ENCODE results near the gene HOXC10.
A peak's percentile ranks its signal among the peaks of the same experiment; 100 is the strongest.

The HOXC10 gene

DNA sequence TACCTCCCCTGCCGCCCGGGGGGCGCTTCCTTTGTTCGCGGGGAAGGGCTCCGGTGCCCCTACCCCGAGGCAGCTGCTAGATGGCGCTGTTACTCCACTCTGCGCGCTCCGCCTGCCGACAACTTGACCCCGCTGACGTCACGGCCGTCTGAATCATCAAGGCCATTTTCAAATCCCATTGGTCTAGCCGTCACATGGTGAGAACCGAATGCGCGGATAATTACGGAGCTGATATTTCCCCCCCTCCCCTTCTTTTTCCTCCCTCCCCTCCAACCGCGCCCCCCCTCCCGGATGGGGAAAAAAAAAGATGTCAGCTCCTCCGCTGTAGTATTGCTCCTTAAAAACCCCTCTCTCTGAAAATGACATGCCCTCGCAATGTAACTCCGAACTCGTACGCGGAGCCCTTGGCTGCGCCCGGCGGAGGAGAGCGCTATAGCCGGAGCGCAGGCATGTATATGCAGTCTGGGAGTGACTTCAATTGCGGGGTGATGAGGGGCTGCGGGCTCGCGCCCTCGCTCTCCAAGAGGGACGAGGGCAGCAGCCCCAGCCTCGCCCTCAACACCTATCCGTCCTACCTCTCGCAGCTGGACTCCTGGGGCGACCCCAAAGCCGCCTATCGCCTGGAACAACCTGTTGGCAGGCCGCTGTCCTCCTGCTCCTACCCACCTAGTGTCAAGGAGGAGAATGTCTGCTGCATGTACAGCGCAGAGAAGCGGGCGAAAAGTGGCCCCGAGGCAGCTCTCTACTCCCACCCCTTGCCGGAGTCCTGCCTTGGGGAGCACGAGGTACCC lies at the start of gene HOXC10:
HOXC10 (plus strand) TSS at position 246 of the 791 bp plus-strand sequence; CDS start at position 360, 114 bp downstream.
- peak; percentile 87 for DNase-seq

DNA sequence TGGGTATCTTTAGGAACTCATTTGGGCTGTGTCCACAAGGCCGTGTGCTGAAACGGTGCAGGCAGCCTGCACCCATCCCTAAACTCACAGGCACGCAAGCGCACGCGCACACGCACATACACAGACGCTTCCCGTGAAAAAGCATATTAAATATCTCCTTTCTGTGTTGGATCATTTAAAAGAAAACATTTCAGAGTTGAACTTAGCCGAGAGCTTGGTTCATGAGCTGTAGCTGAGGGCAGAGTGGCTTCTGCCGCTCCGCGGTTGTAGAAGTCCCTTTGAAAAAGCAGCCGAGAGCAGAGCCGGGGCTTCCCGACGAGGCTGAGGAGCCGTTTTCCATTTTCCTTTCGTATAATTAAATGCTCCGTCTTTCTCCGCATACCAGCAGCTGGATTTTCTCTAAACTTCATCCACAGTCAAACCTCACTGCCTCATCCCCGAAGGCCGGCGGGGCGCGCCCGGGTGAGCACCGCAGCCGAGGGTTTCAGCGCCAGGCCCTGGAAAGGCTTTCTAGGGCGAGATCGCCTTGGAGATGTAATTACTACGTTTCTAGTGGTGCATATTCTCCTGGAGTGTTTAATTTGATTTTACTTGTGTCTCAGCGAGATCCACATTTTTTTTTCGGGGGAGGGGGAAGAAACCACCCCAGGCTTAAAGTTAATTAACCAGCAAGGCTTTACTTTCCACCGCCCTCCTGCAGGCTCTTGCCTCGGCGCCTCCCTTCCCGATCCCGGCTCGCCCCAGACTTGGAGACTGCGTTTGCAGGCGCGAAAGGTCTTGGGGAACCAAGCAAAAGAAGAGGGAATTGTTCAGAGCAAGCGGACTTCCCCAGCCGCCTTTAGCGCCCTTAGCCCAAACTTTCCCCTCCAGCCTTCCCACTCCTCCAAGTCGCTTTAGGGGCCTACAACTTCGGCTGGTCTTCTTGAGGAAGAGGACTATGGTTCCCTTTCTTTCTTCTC lies 49.3 kb upstream of the HOXC10 start:
- no peak for DNase-seq

DNA sequence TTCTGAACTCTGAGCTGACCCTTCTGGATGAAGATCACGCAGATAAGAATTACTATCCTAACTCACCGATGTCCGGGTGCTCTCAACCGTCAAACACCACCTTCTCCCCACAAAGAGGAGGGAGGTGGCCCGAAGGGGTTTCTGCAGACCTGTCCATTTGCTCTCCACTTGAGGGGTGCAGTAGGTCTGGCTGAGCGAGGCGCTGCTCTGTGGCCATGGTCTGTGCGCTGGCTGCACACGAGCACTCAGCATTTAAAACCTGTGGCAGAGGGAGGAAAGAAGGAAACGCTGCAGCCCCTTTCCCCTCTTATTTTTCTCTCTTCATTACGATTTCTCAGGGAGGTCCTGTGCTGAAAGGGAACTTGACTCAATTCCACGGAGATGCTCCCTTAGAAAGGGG lies 47.8 kb upstream of the HOXC10 start:
- DNase-seq = no peak

DNA sequence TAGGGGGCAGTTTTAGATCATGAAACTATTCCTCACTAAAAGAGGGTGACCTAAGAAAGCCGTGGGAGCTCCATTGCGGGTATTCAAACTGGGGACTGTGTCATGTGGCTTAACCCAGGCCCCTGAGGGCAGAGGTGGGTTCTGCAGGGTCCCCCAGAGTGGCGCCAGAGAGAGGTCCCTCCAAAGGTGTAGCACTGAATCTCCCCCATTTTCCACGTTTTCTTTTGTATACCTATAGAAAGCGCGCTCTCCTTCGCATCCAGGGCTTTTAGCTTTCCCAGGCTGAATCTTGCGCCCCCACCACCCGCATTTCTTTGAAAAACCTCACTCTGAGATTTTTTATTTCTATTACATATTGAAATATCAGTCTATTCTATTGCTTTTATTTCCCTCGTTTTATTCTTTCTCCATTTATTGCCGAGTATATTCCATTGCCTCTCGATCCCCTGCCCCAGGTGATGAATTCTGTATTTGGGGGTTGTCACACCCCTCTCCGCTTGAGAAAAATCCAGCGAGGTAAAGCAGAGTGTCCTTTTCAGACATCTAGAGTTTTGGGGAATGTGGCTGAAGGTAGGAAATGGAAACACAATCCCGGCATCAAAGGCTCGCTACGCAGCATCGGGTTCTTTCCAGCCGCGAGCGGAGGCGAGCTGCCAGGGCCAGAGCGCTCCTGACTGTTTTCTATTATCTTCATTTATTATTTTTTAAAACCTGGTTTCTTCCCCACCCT lies 47.2 kb upstream of the HOXC10 start:
- no peak for DNase-seq

DNA sequence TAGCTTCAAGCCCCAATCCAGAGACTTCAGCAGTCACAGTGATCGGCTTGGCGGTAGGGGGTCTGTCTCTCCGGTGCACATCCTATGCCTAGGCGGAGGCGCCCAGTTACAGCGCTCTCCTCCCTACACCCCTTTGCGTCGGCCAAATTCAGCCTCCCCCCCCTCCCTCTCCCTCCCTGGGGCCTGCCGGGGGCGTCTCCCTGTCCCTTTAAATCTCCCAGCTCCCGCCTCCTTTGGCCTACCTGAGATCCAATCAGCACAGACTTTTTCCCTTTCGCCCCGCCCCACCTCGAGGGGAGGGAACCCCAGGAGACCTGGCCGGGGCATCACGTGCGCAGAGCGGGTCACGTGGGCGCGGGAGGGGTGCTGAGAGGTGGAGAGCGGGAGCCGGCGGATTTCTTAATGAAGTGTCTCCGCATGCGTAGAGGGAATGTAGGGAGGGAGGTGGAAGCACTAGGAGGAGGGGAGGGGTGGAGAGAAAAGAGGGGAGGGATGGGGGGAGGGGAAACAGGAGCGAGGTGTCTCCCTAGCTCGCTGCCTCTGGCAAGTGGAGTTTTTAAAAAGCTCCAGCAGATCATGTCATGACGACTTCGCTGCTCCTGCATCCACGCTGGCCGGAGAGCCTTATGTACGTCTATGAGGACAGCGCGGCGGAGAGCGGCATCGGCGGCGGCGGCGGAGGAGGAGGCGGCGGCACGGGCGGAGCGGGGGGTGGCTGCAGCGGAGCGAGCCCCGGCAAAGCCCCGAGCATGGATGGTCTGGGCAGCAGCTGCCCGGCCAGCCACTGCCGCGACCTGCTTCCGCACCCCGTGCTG lies 46.4 kb upstream of the HOXC10 start, which contains the start of gene HOXC13:
HOXC13 (plus strand) TSS at position 506 of the 815 bp plus-strand sequence; CDS start at position 582, 76 bp downstream.
- DNase-seq = no peak

DNA sequence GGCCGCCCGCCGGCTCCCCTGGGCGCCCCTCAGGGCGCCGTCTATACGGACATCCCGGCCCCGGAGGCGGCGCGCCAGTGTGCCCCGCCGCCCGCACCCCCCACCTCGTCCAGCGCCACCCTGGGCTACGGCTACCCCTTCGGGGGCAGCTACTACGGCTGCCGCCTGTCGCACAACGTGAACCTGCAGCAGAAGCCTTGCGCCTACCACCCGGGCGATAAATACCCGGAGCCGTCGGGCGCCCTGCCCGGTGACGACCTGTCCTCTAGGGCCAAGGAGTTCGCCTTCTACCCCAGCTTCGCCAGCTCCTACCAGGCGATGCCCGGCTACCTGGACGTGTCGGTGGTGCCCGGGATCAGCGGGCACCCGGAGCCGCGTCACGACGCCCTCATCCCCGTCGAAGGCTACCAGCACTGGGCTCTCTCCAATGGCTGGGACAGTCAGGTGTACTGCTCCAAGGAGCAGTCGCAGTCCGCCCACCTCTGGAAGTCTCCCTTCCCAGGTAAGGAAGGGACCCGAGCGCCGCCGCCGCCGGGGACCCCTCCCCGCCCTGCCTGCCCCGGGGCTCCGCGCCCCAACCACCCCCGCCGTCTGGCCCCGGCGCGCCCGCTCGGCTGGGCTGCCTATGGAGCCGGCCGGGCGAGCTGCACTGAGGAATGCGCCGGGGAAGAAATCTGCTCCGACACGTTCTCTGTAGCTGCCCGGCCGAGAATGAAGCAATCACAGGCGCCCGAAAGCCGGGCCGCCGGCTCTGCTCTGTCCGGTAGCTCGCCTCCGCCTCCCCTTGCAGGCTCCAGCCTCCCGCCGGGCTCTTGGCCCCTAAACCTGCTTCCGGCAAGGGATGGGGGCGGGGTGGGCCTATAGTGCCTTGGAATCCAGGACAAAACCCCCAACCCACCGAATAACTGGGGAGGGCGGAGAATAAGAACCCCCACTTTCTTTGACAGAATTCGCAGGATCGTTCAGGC lies 45.5 kb upstream of the HOXC10 start:
- no peak for DNase-seq

DNA sequence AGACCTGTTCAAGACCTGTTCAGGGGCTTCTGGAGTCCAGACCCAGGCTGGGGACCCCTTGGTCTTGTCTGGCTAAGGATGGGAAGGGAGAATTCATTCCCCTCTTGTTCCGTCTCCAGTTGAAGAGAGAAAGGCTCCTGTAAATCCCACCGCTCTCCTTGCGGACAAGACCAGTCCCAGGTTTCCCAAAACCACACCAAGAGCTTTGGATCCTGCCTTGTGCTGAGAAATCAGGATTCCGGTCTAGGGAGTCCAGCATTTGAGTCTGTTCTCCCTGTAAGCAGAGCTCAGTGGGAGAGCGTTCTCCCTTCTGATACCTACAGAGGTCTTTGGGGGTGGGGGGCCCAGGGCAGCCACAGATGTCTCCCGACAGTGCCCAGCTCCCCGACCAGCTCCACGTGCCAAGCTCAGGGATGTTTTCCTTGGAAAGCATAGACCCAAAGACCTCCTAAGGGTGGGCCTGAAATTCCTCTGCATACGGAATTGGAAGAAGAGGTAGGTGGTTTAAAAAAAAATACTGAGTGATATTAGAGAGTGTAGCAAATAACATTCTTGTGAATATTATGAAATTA lies 44.4 kb upstream of the HOXC10 start:
- DNase-seq = no peak

DNA sequence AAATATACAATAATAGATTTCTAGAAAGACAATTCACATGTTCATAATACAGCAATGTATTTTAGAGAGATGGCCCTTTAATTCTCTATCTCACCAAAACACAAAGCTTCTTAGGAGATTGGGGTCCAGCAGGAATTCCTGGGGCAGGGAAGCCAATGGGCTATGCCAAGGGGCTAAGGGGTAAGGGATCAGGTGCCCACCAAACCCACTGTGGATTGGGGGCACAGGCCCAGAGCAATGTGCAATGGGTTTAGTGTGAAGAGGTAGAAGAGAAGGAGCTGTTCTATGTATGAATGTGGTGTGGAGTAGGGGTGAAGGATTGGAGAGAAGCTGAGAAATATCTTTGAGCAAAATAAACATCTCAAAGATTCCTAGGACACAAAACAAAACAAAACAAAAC lies 43.8 kb upstream of the HOXC10 start:
- DNase-seq = no peak

DNA sequence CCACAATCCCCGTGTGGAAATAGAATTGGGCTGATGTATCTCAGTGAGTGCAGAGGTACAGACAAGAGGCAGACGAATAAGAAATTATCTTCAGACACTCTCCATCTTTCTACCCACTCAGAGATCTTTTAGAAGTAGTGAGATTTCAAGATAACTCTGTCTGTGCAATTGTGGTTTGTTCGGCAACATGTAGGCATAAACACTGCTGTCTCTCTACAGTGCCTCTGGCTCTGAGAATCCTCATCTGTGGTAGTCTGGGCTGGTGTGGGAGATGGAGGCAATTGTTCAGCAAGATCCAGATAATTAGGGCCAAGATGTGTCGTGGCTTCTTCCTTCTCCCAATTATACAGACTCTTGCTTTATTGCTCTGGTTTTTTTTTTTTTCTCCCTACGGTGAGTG lies 43.2 kb upstream of the HOXC10 start:
- DNase-seq = no peak

DNA sequence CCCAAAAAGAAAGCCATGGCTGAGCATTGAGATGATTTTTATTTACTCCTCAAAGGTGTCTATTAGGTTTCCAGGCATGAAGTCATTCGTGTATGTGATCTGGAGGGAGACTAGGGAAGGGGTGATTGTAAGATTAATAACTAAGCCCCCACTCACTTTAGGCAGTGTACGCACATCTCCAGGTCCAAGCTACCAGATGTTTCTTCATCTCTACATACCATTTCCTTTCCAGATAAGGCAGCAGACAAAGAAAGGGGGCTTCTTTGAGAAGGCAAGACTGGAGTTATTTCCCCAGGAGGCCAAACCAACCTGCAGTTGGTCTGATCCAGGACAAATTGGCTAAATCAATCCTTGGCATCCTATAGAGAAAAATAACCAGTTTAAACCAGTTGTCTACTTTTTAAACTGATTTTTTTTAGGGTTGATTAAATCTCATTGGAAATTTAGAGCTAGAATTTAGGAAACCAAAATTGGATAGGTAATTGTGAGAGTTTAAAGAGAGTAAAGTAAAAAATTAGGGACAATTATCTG lies 42.4 kb upstream of the HOXC10 start:
- no peak for DNase-seq

DNA sequence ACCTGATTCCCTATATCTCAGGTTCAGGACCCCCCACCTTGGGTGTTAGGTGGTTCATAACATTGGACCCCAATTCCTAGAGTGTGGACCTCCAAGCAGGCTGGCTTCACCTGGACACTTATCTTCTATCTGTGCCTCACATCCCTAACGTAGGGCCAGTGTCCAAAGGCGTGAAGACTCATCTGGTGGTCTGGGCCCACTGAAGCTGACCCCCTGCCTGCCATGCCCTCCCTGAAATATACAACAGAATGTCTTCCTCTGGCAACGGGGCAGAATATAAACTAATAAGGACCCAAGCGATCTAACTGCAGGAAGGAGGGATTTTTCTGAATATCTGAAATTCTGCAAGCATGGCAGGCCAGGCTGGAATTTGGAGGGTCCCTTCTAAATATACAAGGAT lies 40.7 kb upstream of the HOXC10 start:
- DNase-seq = no peak

DNA sequence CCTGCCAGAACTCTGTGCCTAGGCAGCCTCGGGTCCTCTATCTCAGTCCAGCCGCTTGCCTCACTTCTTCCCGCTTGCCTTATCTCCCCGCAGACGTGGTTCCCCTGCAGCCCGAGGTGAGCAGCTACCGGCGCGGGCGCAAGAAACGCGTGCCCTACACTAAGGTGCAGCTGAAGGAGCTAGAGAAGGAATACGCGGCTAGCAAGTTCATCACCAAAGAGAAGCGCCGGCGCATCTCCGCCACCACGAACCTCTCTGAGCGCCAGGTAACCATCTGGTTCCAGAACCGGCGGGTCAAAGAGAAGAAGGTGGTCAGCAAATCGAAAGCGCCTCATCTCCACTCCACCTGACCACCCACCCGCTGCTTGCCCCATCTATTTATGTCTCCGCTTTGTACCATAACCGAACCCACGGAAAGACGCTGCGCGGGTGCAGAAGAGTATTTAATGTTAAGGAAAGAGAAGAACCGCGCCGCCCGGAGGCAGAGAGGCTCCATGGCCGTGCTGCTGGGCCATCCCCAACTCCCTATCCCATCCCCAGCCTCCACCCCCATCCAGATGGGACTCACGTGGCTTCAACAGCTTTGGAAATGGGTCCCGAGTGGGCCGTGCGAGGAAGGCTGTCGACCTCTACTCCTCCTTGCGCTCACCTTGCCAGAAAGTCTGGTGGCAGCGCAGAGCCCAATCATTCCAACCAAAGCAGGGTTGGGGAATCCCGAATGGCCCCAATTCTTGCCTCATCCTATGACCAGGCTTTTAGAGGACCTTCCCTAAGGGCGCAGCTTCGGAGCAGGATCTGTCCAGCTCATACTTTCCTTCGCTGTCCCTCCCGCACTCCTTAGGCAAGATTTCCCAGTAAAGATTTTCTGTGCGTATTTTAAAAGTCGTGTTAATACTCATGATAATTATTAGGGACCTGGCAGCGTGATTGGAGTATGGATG lies 39.8 kb upstream of the HOXC10 start:
- no peak for DNase-seq

DNA sequence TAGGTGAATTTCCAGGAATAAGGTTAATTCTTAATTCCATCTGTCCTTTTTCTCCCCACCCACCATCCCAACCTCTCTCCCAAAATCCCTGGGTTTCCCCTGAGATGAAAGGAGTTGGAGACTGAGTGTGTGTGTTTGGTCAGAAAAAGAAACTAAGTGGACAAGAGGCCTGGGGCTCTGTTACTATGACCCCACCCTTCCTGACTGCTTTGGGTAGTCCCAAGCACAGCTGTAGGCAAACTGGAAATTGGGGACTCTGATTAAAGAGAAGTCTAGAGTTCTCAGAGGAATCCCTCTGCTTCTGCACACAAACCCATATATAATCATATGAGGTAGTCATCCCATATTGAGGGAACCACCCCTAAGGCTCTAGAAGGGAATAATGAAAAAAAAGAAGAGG lies 37.2 kb upstream of the HOXC10 start:
- no peak for DNase-seq

DNA sequence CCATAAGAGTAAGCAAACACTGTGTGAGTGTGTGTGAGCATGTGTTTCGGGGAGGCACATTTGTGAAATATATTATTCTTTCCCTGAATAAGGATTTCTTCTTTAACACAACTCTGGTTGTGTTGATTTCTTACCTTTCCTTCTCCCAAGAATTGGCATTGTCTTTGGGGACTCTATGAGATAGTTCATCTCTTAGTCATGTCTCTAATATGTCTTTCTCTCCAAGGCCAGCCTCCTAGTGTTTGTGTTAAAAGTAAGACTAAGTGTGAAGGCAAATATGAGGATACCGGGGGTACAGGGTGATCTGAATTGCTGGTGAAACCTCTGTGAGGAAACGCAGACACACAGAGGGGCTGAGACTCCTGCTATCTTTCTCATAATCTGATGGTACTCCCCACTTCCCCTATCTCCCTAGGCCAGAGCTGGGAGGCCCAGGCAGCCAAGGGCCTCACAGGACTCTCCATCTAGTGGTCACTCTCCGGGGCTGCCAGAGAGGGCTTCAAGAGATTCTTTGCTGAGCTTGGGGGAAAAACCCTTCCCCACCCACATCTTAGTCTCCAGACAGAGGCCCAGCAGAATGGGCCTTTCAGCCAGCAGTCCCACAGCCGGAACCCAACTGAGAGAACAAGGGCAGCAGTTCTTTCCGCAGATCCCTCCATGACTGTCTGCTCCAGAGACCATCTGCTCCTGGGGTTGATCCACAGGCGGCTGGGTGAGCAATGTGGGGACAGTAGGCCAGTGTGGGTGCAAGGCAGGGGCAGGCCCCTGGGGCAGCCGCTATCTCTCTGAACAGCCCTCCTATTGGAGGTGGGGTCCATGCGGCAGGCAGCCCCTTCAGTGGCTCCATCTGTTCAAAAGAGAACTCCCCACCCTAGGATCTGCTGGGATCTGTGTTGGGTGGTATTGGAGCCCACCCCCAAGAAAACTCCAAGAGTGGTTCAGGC lies 36.0 kb upstream of the HOXC10 start:
- DNase-seq = peak; percentile 39

DNA sequence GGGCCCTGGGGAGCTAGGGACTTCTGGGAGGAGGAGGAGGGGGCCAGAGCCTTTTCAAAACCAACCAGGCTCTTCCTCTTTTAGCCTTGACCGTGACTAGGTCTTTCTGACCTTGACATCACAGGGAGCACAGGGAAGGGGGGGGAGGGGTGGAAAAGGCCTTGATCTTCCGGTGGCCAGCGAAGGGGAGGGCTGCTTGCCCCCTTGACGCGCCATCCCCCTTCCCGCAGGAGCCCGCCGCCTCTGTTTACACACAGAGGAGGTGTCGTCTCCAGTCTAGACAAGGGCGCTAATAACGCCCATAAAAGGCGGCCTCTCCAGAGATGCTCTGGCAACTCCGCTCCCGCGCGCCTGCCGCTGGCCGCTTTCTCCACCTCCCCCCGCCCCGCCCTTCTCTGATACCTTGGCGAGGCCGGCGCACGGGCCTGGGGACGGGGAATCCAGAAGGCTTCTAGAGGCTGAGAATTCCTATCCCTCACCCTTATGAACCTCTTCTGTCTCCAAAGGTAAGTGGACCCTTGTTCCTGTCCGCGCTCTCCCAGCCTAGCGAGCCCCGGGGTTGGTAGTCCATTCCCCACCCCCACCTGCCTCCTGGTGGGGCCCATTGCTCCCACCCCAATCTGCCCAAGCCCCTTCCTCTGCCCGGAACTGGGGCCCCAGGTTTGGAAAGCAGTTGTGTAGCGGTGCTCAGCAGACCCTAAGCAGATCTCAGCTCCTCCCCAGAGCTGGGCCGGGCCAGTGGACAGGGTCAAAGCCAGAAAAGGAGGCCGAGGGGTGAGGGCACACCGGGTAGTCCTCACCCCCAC lies 35.1 kb upstream of the HOXC10 start:
- no peak for DNase-seq

DNA sequence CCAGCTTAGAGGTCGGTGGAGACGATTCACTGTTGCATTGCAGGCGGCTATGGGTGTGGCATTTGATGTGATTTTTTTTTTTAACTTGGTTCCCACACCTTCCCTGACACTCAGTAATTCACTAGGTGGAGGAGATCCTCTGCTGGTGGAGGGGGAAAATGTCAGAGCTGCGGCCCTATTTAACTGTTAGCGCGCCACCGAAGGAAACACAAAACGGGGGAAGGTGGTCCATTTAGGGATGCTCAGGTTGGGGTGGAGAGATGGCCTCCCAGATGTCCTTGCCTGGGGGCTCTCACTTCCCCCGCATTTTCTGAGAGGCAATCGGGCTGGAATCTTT lies 34.5 kb upstream of the HOXC10 start:
- no peak for DNase-seq

Measured in MV-4-11 (cell line).